Erythroblast (primary cell): Measurements from ENCODE around the gene CTSE.
A peak's percentile ranks its signal among the peaks of the same experiment; 100 is the strongest.
"Not testable (repeated sequence)": the region's sequence is repeated elsewhere in the genome, so short reads cannot be mapped to it uniquely, and the experiment has no call there.

Experiments
- DNase-seq, 2 experiments: peaks; one replicate each; lab custom pipeline; 2025; lab: John Stamatoyannopoulos, UW
- GATA1 ChIP-seq: IDR thresholded peaks from 2 replicates; pipeline ENCODE4 v1.6.1; 2011; ENCODE audit warnings: low read depth, mild to moderate bottlenecking, control low read depth, low read length, moderate library complexity
- POLR2A ChIP-seq: IDR thresholded peaks from 2 replicates; pipeline ENCODE4 v1.6.1; 2011; ENCODE audit warnings: mild to moderate bottlenecking, low read length

CTSE gene

DNA sequence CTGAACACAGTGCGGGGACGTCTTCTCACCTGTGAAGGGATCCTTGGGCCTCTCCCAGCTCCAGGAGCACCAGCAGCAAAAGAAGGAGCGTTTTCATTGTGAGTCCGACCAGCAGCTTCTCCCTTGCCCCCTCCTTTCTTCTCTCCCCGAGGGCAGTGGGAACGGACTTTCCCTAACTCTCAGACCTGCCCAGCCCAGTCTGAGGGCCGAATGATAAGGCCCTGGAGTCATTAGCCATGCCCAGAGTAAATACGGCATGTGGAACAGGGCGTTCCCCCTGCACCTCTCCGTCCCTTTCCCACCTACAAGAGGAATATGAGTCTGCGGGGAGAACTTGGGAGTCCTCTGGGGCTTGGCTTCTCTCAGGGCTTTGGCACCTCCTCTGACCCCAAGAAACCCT is at the start of gene CTSE:
TSS of gene CTSE (minus strand) at position 201 of the 400 bp plus-strand sequence. CDS start at position 97, 104 bp downstream.
- TF ChIP-seq POLR2A (no peak), GATA1 (no peak)
- DNase-seq = peak; percentile 20 to 28

DNA sequence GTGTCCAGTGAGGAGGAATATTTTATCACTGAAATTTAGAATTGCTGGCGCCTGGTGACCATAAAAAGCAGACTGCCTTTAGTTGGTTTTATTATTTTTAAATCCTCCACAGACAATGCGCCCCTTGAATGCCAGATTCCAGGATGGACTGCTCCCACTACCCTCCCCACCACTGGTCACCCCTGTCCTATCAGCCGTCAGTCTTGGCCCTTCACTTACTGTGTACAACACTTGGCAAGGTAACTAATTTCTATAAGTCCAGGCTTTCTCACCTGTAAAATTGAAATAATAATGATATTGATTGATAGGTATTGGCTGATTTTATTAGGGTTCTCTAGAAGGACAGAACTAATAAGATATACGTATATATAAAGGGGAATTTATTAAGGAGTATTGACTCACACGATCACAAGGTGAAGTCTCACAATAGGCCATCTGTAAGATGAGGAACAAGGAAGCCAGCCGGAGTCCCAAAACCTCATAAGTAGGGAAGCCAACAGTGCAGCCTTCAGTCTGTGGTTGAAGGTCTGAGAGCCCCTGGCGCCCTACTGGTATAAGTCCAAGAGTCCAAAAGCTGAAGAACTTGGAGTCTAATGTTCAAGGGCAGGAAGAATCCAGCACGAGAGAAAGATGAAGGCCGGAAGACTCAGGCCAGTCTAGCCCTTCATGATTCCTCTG is 47.1 kb upstream of the CTSE start:
- no peak for DNase-seq
- TF ChIP-seq POLR2A (no peak), GATA1 (no peak)

DNA sequence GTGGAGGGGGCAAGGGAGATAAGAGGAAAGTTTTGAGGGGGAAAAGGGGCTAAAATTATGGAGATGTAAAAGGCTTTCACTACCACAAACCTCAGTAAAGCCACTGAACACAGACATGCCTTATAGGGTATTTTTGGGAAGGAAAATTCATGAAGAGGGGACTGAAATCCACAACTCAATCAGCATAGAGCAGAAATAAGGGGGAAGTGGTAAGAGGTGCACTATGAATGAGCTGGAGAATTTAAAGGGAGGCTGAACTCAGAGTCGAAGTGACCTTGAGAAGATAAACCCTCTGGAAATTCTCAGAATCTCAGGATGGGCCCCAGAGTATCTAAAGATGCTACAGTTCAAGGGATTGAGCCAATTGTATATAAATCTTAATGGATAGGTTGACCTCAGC is 44.6 kb upstream of the CTSE start:
- no peak for TF ChIP-seq POLR2A
- no peak for TF ChIP-seq GATA1
- DNase-seq = no peak

DNA sequence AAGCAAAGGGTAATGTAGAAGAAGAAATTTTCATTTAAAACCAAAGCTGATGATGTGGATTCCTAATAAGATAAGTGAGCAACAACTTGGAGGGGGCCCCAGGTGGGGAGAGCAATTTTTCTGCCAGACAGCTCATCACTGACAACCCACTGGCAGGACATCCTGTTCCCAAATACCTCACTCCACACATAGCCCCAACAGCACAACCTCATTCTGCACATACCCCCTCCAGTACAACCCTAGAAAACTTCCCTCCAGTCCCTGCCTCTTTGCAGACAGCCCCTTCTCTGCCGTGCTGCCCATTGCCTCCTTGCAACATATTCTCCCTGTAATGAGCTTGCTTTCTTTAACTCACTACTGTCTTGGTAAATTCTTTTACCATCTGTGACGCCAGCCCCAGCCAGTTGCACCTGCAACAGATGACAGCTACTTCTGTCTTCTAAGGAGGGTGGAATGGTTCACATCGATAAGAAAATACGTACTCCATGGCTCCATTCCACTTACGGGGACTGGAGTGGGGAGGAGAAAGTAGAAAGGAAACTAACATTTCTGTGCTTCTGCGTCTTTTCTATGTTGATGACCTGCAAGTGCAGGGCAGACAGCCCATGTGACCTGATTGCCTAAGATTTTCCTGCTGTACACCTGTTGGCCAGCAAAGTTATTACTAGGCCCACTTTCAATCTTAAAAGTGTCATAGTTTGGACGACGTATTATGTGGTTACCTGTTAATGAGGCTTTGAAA is 44.0 kb upstream of the CTSE start:
- peak in 1 of 2 experiments; percentile 39 for DNase-seq
- TF ChIP-seq GATA1 (no peak), POLR2A (no peak)

DNA sequence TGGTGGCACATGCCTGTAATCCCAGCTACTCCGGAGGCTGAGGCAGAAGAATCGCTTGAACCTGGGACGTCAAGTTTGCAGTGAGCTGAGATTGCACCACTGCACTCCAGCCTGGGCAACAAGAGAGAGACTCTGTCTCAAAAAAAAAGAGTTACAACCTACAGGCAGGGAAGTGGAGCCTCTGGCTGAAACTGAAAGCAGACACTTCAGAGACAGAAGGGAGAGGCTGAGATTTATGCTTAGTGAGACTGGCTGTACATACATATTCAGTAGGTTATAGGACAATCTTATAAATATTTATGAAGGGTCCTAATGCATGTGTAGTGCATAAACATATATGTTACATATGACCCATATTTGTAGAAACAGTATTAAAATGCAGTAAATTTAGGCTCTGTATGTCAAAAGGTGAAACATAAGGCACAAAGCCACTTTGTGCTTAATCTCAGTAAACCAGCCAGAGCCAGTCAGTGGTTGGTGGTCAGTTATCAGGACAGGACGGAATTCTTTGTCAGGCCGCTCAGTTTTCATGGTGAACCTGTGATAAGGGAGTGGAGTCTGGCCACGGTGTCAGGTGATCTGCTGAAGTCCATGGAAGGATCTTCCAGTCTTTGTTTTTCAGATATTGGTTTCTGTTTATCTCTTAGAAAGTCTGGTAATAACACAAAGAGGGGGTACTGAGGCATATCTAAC is 42.9 kb upstream of the CTSE start:
- DNase-seq = peak in 1 of 2 experiments; percentile 73
- TF ChIP-seq GATA1 = no peak
- TF ChIP-seq POLR2A = no peak

DNA sequence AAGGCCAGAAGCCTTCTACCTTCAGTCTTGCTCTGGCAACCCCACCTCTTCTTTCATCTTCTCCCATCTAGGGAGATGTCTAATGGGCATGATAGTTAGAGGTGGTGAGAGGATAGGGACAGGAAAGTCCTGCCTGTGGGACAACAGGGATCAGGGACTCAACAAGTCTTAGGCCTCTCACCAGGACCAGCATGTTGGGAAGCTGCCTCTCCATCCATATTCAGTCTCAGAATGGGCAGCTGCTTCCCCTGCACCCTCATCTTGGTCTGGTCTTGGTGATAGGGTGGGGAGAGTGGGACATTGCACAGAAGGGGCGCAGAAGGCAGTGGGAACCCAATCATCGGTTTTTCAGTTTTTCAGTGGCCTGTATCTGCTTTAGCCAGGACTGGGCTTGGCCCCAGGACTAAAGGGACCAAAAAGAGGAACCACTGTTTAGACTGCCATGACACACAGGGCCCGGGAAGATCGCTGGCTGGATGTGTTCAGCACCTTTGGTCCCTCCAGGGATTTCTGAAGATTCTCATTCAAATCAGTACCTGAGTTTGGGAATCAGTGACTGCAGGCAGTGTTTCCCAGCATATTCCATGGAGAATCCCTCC is 42.0 kb upstream of the CTSE start:
- no peak for DNase-seq
- no peak for TF ChIP-seq GATA1
- no peak for TF ChIP-seq POLR2A

DNA sequence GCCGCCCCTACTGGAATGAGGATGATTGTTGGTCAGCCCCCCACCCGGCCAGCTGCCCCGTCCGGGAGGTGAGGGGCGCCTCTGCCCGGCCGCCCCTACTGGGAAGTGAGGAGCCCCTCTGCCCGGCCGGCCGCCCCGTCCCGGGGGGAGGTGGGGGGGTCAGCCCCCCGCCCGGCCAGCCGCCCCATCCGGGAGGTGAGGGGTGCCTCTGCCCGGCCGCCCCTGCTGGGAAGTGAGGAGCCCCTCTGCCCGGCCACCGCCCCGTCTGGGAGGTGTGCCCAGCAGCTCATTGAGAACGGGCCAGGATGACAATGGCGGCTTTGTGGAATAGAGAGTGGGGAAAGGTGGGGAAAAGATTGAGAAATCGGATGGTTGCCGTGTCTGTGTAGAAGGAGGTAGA is 40.8 kb upstream of the CTSE start:
- DNase-seq = not testable (repeated sequence)

DNA sequence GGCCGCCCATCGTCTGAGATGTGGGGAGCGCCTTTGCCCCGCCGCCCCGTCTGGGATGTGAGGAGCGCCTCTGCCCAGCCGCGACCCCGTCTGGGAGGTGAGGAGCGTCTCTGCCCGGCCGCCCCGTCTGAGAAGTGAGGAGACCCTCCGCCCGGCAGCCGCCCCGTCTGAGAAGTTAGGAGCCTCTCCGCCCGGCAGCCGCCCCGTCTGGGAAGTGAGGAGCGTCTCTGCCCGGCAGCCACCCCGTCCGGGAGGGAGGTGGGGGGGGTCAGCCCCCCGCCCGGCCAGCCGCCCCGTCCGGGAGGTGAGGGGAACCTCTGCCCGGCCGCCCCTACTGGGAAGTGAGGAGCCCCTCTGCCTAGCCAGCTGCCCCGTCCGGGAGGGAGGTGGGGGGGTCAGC is 40.3 kb upstream of the CTSE start:
- DNase-seq = not testable (repeated sequence)

DNA sequence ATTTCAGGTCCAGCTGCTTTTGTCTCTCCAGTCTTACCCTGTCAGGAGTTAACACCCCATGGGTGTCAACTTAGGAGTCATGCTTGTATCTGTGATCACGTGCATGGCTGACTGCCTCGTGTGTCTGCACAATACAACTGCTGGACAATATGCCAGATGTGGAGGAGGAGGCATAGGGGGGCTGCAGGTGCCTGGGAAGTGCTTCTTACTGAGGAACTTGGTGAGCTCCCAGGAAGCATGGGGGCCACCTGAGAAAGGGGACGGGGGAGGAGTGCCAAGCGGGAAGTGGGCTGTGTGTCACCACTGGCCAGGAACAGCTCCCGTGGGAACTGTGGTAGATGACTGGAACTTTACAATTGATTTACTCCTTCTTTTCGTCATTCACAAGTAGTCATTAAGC is 38.8 kb upstream of the CTSE start:
- DNase-seq = no peak
- TF ChIP-seq GATA1 = no peak
- no peak for TF ChIP-seq POLR2A

DNA sequence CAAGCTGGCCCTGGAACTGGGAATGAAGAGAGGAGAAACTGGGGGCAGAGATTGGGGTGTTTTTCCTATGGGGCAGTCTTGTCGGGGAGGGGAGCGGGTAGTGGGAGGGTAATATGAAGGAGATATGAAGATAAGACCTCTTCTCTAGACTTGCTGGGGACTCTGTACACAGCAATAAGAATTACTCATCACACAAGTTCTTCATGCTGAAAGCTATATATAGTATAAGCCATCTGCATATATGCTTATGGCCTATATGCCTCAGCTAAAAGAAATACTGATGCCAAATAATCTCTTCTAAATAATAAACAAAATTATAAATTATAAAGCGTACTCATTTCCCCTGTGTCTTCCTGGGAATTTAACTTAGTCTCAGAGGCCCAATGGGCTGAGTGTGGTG is 37.1 kb upstream of the CTSE start:
- TF ChIP-seq GATA1 (no peak), POLR2A (no peak)
- DNase-seq = no peak

DNA sequence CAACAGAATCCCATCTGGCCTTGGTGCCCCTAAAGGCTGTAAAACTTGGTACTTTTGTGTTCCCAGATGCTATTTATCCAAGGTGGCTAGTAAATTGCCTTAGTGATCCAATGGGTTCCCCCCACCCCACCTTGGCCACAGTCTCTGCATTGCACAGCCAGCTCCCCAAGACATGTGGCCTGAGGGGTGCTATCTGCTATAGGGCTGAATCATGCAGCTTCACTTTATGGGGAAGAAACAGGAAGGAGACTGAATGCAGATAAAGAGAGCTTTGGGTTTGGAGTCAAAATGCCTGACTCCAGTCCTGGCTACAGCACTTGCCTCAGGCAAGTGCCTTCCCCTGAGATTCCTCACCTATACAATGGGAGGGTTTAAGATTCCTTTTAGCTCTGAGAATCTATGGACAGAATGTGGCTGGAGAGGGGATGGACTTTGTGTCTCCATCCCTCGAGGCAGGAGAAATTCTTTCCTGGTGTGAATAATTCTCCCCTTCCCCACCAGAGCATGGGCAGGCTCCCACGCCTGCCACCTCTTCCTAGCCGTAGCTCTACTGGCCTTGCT is 35.7 kb upstream of the CTSE start:
- TF ChIP-seq POLR2A = no peak
- TF ChIP-seq GATA1 = no peak
- DNase-seq = no peak

DNA sequence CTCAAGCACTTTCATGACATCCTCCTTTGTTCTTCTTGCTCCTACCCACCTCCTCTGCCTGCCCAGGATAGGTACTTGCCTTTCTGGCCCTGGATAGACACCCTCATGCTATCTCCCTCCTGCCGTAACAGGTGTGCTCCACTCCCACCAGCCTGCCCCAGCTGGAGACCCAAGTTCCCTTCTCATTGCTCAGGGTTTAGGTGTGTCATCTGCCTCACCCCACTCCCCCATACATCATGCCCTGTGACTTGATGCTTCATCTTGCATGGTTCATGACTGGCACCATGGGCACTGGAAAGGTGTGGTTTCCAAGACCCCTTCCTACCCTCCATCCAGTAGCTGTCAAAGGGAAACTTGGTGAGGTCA is 35.2 kb upstream of the CTSE start:
- DNase-seq = no peak
- TF ChIP-seq POLR2A (no peak), GATA1 (no peak)

DNA sequence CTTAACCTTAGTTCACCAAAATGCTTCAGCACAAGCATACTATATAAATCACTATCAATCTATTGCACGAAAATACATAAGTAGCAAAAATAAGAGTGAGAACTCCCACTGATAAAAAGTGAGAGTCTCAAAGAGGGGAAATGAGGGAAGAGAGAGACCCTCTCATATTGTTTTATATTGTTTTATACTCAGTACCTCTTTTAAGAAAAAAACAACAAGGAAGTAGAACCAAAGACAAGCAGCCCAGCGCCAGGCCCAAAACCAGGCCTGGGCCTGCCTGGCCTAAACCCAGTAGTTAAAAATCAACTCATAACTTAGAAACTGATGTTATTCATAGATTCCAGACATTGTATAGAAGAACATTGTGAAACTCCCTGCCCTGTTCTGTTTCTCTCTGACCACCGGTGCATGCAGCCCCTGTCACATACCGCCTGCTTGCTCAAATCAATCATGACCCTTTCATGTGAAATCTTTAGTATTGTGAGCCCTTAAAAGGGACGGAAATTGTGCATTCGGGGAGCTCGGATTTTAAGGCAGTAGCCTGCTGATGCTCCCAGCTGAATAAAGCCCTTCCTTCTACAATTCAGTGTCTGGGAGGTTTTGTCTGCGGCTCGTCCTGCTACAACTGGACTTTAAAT is 34.7 kb upstream of the CTSE start:
- DNase-seq = not testable (repeated sequence)

DNA sequence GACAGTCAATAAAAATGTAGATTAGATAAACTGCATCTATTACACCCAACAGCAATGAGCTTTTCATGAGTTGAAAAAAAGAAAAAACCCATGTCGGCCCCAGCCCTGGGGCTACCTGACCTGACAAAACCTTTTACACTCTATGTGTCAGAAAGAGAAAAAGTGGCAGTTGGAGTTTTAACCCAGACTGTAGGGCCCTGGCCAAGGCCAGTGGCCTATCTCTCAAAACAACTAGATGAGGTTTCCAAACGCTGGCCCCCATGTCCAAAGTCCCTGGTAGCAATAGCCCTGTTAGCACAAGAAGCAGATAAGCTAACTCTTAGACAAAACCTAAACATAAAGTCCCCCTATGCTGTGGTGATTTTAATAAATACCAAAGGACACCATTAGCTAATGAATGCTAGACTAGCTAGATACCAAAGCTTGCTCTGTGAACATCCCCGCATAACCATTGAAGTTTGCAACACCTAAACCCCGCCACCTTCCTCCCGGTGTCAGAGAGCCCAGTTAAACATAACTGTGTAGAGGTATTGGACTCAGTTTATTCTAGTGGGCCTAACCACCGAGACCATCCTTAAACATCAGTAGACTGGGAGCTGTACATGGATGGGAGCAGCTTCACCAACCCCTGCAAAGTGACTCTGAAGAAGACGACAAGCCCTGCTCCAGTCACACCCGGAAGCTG is 32.1 kb upstream of the CTSE start:
- not testable (repeated sequence) for DNase-seq

DNA sequence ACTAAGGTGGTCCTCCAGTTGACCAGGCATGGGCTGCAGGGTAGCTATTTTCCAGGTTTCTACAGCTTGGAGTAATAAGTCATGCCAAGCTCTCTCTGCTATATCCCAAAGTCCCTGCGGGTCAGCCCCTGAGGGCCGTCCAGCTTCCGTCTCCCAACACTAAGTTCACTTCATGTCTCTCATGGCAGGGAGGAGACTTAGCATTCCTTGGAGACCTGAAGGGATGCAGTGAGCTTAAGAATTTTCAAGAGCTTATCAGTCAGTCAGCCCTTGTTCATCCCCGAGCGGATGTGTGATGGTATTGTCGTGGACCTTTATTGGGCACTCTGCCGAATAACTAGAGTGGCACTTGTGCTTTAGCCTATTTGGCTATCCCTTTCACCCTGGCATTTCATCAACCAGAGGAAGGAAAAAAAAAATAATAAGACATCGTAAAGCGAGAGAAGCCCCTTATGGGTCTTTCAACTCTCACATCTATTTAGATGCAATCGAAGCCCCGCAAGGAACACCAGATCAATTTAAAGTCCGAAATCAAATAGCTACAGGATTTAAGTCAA is 31.5 kb upstream of the CTSE start:
- not testable (repeated sequence) for DNase-seq

DNA sequence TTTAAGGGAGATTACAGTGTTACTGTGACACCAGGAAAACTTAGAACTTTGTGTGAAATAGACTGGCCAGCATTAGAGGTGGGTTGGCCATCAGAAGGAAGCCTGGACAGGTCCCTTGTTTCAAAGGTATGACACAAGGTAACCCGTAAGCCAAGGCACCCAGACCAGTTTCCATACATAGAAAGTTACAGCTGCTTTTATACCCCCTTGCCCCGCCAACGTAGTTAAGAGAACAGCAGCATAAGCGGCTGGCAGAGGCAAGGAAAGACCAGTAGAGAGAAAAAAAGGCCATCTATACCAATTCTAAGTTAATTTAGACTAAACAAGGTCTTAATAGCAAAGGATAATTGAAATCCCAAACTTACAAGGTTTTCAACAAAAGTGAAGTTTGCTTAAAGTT is 29.9 kb upstream of the CTSE start:
- not testable (repeated sequence) for DNase-seq

DNA sequence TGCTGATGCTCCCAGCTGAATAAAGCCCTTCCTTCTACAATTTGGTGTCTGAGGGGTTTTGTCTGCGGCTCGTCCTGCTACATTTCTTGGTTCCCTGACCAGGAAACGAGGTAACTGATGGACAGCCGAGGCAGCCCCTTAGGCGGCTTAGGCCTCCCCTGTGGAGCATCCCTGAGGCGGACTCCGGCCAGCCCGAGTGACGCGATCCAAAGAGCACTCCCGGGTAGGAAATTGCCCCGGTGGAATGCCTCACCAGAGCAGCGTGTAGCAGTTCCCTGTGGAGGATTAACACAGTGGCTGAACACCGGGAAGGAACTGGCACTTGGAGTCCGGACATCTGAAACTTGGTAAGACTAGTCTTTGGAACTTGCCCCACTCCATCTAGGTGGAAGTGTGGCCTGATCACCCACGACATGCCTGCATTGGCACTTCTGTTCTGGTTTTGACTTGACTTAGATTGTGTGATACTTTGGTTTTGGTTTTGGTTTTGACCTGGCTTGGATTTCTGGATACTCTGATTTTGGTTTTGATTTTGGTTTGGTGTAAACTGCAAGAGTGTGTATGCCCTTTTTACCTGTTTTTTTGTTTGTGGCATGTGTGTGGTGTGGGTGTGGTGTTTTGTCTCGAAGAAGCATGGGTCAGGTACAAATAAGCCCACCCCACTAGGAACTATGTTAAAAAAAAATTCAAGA is 29.4 kb upstream of the CTSE start, which contains the start of gene RHEX:
TSS of gene RHEX (plus strand) at position 255 of the 692 bp plus-strand sequence. CDS start 44,656 bp downstream, outside the sequence.
- not testable (repeated sequence) for DNase-seq

DNA sequence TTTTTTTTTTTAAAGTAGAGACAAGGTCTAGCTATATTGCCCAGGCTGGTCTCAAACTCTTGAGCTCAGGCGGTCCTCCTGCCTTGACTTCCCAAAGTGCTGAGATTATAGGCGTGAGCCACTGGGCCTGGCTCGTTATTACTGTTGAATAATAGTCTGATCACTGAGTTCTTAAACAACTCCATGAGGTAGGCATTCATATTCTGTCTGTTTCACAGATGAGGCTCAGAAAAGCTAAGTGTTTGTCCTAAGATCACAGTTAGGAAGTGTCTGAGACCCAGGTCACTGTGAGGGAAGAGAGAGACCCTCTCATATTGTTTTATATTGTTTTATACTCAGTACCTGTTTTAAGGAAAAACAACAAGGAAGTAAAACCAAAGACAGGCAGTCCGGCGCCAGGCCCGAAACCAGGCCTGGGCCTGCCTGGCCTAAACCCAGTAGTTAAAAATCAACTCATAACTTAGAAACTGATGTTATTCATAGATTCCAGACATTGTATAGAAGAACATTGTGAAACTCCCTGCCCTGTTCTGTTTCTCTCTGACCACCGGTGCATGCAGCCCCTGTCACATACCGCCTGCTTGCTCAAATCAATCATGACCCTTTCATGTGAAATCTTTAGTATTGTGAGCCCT is 28.7 kb upstream of the CTSE start:
- not testable (repeated sequence) for DNase-seq
